K562 (cell line): ENCODE data around the gene CIB1. TPM values are rescaled to one million over a fixed set of nuclear protein-coding genes. Genes with fewer than 3 reads are reported as not detected.

Experiments used
- BACH1 ChIP-seq: fragments of 200-800 bp; sonication (Bioruptor generic); IDR thresholded peaks from 2 replicates; pipeline ENCODE4 v1.6.1; 2016; ENCODE audit warnings: missing genetic modification characterization, missing compliant biosample characterization
- BHLHE40 ChIP-seq: IDR thresholded peaks from 2 replicates; pipeline ENCODE4 v1.6.1; 2011; ENCODE audit warnings: low read length, improper control_type of control experiment
- CBFA2T2 ChIP-seq: fragments of 450-650 bp; conservative IDR thresholded peaks from 2 replicates; pipeline ENCODE4 v1.6.1; 2017; ENCODE audit warnings: mild to moderate bottlenecking
- CBX2 ChIP-seq: fragments of 200-600 bp; sonication (generic); IDR thresholded peaks from one replicate; pipeline ENCODE4 v1.6.1; 2012; ENCODE audit warnings: mild to moderate bottlenecking, low read length, inconsistent platforms; ENCODE audit not compliant: insufficient read depth, poor library complexity, severe bottlenecking
- CHD2 ChIP-seq: IDR thresholded peaks from 2 replicates; pipeline ENCODE4 v1.6.1; 2011; ENCODE audit warnings: low read depth, low read length
- GATAD2B ChIP-seq: fragments of 450-650 bp; IDR thresholded peaks from 2 replicates; pipeline ENCODE4 v1.6.1; 2017; ENCODE audit warnings: mild to moderate bottlenecking, borderline replicate concordance
- GTF2A2 ChIP-seq: IDR thresholded peaks from 2 replicates; pipeline ENCODE4 v1.6.1; 2016; ENCODE audit warnings: mild to moderate bottlenecking, missing genetic modification characterization, missing compliant biosample characterization
- ILF3 ChIP-seq: fragments of 450-650 bp; IDR thresholded peaks from 2 replicates; pipeline ENCODE4 v1.6.1; 2018; ENCODE audit warnings: antibody characterized with exemption, mild to moderate bottlenecking, moderate library complexity, borderline replicate concordance
- KLF13 ChIP-seq: fragments of 450-650 bp; IDR thresholded peaks from 2 replicates; pipeline ENCODE4 v1.6.1; 2016; ENCODE audit warnings: missing genetic modification characterization, low read depth, mild to moderate bottlenecking, missing compliant biosample characterization, moderate library complexity, borderline replicate concordance
- KLF6 ChIP-seq: fragments of 250-450 bp; sonication (Bioruptor Pico); IDR thresholded peaks from 2 replicates; pipeline ENCODE4 v1.4.0; 2020; ENCODE audit warnings: mild to moderate bottlenecking, moderate library complexity, borderline replicate concordance
- L3MBTL2 ChIP-seq: fragments of 450-650 bp; IDR thresholded peaks from 2 replicates; pipeline ENCODE4 v1.6.1; 2016; ENCODE audit warnings: mild to moderate bottlenecking, moderate library complexity
- LCOR ChIP-seq: sonication (generic); formaldehyde crosslinking; IDR thresholded peaks from 2 replicates; pipeline ENCODE4 v1.8.0; 2022; ENCODE audit warnings: mild to moderate bottlenecking, missing genetic modification reagents
- POLR2G ChIP-seq: fragments of 200-400 bp; formaldehyde crosslinking; IDR thresholded peaks from 2 replicates; pipeline ENCODE4 v1.6.1; 2017; ENCODE audit warnings: low read depth, mild to moderate bottlenecking, antibody characterized with exemption, low read length, moderate library complexity
- SMC3 ChIP-seq: conservative IDR thresholded peaks from 2 replicates; pipeline ENCODE4 v1.6.1; 2011; ENCODE audit warnings: low read depth, low read length, improper control_type of control experiment; ENCODE audit not compliant: insufficient read depth
- SNRNP70 ChIP-seq: fragments of 200-400 bp; formaldehyde crosslinking; optimal IDR thresholded peaks from 2 replicates; pipeline ENCODE3; 2017; ENCODE audit warnings: low read depth, low read length
- SOX6 ChIP-seq: fragments of 450-650 bp; IDR thresholded peaks from 2 replicates; pipeline ENCODE4 v1.6.1; 2014; ENCODE audit warnings: mild to moderate bottlenecking
- TRIM28 ChIP-seq: fragments of 450-650 bp; IDR thresholded peaks from 2 replicates; pipeline ENCODE4 v1.6.1; 2017
- ZKSCAN1 ChIP-seq: fragments of 150-350 bp; IDR thresholded peaks from 2 replicates; pipeline ENCODE4 v1.6.1; 2016; ENCODE audit warnings: low read depth, low read length
- ZNF146 ChIP-seq: IDR thresholded peaks from one replicate; pipeline ENCODE4 v1.6.1; 2018; ENCODE audit warnings: missing compliant biosample characterization; ENCODE audit not compliant: unreplicated experiment
- polyA plus RNA-seq, 8 experiments: library from polyadenylated mRNA; depleted of rRNA in 4 of 8; stranded (reverse) in 5 of 8; unstranded in 3 of 8; fragments of >200 nt; fragmentation: Nextera tagmentation in 2 of 8; fragmentation: Illumina TruSeq in 1 of 8; extraction: Ambion mirVana in 2 of 8; extraction: Trizol in 1 of 8; gene quantifications; 2 replicates each; pipeline versions ENCODE4 v1.2.1 to v1.2.3, GENCODE V29; 2011 to 2014; ENCODE audit warnings: inconsistent platforms in 1 of 8, missing spikeins in 1 of 8
- total RNA-seq, 7 experiments: library from RNA; depleted of rRNA in 6 of 7; stranded (reverse); fragments of >200 nt in 6 of 7; fragmentation: Illumina TruSeq in 2 of 7; extraction: Trizol in 2 of 7; gene quantifications; 2 replicates each; pipeline versions ENCODE4 v1.2.1 to v1.2.3, GENCODE V29; 2011 to 2021; ENCODE audit warnings: low replicate concordance in 1 of 7
- TF ChIP-seq, protein P1 (sequence below), 3 experiments: IDR thresholded peaks in 2 of 3; conservative IDR thresholded peaks in 1 of 3; 2 replicates each; pipeline ENCODE4 v1.5.1; 2011 to 2012; ENCODE audit warnings: low read length in 3 of 3, mild to moderate bottlenecking in 3 of 3, control low read depth in 2 of 3, improper control_type of control experiment in 1 of 3, inconsistent platforms in 1 of 3, low read depth in 1 of 3, mixed read lengths in 1 of 3, moderate library complexity in 1 of 3; ENCODE audit not compliant: insufficient read depth in 2 of 3
- TF ChIP-seq, protein P2 (sequence below), 3 experiments: fragments of 200-800 bp in 1 of 3; sonication (Bioruptor generic) in 1 of 3; sonication (generic) in 1 of 3; formaldehyde crosslinking in 1 of 3; IDR thresholded peaks; 2 replicates each; pipeline versions ENCODE4 v1.6.1 to v1.8.0; 2016 to 2022; ENCODE audit warnings: mild to moderate bottlenecking in 2 of 3, missing compliant biosample characterization in 2 of 3, missing genetic modification characterization in 2 of 3, missing genetic modification reagents in 1 of 3
- TF ChIP-seq, protein P3 (sequence below): IDR thresholded peaks from 2 replicates; pipeline ENCODE4 v1.6.1; 2014; ENCODE audit warnings: antibody characterized with exemption
- TF ChIP-seq, protein P4 (sequence below): fragments of 450-650 bp; IDR thresholded peaks from 2 replicates; pipeline ENCODE4 v1.6.1; 2016; ENCODE audit warnings: low read depth, mild to moderate bottlenecking, moderate library complexity

The CIB1 gene
- total and polyA plus RNA-seq, 9 of the 15 experiments (the other 6 are each of a cell fraction or from before 2014, with no cell fraction given): 14.9 to 136 (median 64.5) TPM

DNA sequence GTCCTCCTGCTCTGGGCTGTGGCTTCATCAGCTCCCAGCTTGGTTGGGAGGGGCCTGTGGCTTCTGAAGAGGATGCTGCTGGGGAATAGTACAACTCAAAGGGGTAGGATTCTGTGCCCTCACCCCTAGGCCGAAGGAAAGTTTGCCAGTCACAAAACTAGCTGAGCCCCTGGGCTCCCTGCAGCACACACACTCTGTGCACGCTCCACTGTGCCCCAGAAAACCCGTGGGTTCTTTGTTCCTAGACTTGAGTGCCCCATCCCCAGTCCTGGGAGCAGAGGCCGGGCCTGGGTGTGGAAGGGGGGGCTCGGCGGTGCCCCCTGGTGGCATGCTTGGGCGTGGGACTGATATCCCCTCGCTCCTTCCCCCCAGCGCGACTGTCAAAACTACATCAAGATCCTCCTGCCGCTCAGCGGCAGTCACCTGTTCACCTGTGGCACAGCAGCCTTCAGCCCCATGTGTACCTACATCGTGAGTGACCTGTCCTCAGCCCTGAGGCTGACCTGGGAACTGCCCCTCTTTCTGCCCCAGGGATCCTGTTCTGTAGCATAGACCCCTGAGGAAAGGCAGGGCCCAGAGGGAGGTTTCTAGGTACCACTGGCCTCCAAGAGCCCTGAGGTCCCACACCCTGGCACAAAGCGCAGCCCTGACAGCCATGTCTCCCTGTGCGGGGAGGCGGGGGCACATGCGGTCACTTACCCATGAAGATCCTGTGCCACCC lies 14.2 kb downstream of the CIB1 start (continued):
- TF ChIP-seq, protein P1, sequence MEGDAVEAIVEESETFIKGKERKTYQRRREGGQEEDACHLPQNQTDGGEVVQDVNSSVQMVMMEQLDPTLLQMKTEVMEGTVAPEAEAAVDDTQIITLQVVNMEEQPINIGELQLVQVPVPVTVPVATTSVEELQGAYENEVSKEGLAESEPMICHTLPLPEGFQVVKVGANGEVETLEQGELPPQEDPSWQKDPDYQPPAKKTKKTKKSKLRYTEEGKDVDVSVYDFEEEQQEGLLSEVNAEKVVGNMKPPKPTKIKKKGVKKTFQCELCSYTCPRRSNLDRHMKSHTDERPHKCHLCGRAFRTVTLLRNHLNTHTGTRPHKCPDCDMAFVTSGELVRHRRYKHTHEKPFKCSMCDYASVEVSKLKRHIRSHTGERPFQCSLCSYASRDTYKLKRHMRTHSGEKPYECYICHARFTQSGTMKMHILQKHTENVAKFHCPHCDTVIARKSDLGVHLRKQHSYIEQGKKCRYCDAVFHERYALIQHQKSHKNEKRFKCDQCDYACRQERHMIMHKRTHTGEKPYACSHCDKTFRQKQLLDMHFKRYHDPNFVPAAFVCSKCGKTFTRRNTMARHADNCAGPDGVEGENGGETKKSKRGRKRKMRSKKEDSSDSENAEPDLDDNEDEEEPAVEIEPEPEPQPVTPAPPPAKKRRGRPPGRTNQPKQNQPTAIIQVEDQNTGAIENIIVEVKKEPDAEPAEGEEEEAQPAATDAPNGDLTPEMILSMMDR (IDR thresholded peaks at IDR 0.05 in 2 of 3, conservative IDR thresholded peaks at IDR 0.05 in 1 of 3; ENCODE audit: insufficient read depth in 2 of 3, low read depth in 1 of 3, low read length in 3 of 3): peak; percentile 71 to 82 (median 81)
- TF ChIP-seq CBFA2T2 (no peak), GATAD2B (no peak), KLF13 (tag) (no peak), GTF2A2 (no peak), L3MBTL2 (no peak), ZNF146 (CRISPR knock-in tag) (no peak), BHLHE40 (peak; percentile 48; the same call in 1 of the 2 replicates), ZKSCAN1 (no peak), TRIM28 (no peak), SNRNP70 (no peak), ILF3 (no peak), CHD2 (no peak), CBX2 (no peak), POLR2G (peak; percentile 42), KLF6 (CRISPR knock-in tag) (no peak), SOX6 (no peak), LCOR (CRISPR knock-in tag) (no peak), SMC3 (peak; percentile 85), BACH1 (tag) (no peak)
- TF ChIP-seq, protein P2, sequence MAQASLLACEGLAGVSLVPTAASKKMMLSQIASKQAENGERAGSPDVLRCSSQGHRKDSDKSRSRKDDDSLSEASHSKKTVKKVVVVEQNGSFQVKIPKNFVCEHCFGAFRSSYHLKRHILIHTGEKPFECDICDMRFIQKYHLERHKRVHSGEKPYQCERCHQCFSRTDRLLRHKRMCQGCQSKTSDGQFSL (CRISPR knock-in tag; IDR thresholded peaks at IDR 0.05): peak; percentile 49; the same call in 1 of the 2 replicates
- TF ChIP-seq, protein P2 (tag; IDR thresholded peaks at IDR 0.05): peak in 1 of 2 experiments; percentile 33; a peak in 1 of 4 replicates
- TF ChIP-seq, protein P3, sequence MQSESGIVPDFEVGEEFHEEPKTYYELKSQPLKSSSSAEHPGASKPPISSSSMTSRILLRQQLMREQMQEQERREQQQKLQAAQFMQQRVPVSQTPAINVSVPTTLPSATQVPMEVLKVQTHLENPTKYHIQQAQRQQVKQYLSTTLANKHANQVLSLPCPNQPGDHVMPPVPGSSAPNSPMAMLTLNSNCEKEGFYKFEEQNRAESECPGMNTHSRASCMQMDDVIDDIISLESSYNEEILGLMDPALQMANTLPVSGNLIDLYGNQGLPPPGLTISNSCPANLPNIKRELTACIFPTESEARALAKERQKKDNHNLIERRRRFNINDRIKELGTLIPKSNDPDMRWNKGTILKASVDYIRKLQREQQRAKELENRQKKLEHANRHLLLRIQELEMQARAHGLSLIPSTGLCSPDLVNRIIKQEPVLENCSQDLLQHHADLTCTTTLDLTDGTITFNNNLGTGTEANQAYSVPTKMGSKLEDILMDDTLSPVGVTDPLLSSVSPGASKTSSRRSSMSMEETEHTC: no peak
- TF ChIP-seq, protein P4, sequence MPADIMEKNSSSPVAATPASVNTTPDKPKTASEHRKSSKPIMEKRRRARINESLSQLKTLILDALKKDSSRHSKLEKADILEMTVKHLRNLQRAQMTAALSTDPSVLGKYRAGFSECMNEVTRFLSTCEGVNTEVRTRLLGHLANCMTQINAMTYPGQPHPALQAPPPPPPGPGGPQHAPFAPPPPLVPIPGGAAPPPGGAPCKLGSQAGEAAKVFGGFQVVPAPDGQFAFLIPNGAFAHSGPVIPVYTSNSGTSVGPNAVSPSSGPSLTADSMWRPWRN: no peak
